Measurements from ENCODE around the gene LIG3. TPM values are rescaled to one million over a fixed set of nuclear protein-coding genes. Genes with fewer than 3 reads are reported as not detected.
A peak's percentile ranks its signal among the peaks of the same experiment; 100 is the strongest.
"Not testable (repeated sequence)": the region's sequence is repeated elsewhere in the genome, so short reads cannot be mapped to it uniquely, and the experiment has no call there.

LIG3 gene
- total RNA-seq, 5 donors from 2014 or later (not counting 1 experiment from before 2014, with no cell fraction given) = 42.7 to 52.7 (median 49.8) TPM

DNA sequence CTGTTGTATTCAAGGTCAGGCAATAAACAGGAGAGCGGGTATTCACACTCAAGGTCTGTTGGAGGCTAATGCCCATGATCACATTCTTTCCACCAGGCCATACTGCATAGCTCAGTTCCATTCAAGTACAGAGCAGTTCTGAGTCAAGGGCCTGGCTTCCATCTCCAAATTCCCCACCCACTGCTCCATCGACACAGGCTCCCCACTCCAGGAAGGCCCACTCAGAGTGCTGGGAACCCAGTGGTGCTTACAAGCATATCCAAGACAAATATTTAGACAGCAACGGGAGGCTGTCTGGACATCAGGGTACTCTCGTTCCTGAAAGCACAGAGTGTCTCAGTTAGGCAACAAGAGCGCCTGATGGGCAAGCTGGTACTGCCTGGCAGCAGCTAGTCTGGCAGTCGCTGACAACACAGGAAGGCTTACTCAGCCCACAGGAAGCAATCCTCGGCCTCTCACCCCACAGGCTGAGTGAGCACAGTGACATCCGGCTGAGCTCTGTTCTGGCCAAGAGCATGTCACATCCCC is 42.3 kb downstream of the LIG3 start:
- no peaks in the 10 kb centered on the region for H3K9me3 Mint-ChIP-seq
- peak overlapping the region; percentile 43 to 69 (median 56) for H3K4me3 Mint-ChIP-seq
- H3K36me3 Mint-ChIP-seq = peaks cover 44% of the 10 kb centered on the region
- DNase-seq (peak; percentile 41 to 81 (median 61)), ATAC-seq (replicated peaks in 1 of 4) (peak; percentile 98 to 100 (median 100))
- 1% methylated on average over 5 of the region's 8 CpGs for WGBS (ENCODE audit: insufficient coverage)
- peak overlapping the region; percentile 98 to 99 for H3K27ac Mint-ChIP-seq
- H3K27ac ChIP-seq (ENCODE audit: low read length) = peak overlapping the region; percentile 95
- no peak overlapping the region for H3K4me3 ChIP-seq (ENCODE audit: control insufficient read depth in 1 of 2, extremely low read depth in 1 of 2, low read length in 1 of 2)
- no peaks in the 10 kb centered on the region for H3K27me3 Mint-ChIP-seq
- no peaks in the 10 kb centered on the region for H3K9me3 ChIP-seq
- H3K36me3 ChIP-seq (ENCODE audit: control insufficient read depth in 2 of 2, extremely low read depth in 1 of 2, insufficient read depth in 1 of 2, low read length in 1 of 2) = peaks cover 6 to 49% of the 10 kb centered on the region in 2 donors
- H3K4me1 Mint-ChIP-seq = peaks cover 54 to 66% (median 58%) of the 10 kb centered on the region in 3 donors
- H3K4me1 ChIP-seq (ENCODE audit: control insufficient read depth in 1 of 2, extremely low read depth in 1 of 2, insufficient read depth in 2 of 2, low read length in 2 of 2) = peaks cover 24 to 34% of the 10 kb centered on the region in 2 experiments
- ChIA-PET CTCF (interaction anchor here (0.6 to 3.0 kb wide), 16 partner anchors 24 to 926 kb away, joined by 3 to 33 read pairs (median 4); partner anchors contain the start of genes RFFL (in 2 of the 2), LIG3 (in 1 of the 2) and RAD51D (in 1 of the 2)), POLR2A (interaction anchor here (0.5 to 1.2 kb wide), 7 partner anchors 28 to 637 kb away, joined by 3 to 6 read pairs (median 3); partner anchors contain the start of gene RFFL (in 1 of the 2))
- H3K27me3 ChIP-seq (replicated peaks in 1 of 2; ENCODE audit: control insufficient read depth in 2 of 2, extremely low read depth in 1 of 2, insufficient read depth in 2 of 2, low read length in 1 of 2) = no peaks in the 10 kb centered on the region

DNA sequence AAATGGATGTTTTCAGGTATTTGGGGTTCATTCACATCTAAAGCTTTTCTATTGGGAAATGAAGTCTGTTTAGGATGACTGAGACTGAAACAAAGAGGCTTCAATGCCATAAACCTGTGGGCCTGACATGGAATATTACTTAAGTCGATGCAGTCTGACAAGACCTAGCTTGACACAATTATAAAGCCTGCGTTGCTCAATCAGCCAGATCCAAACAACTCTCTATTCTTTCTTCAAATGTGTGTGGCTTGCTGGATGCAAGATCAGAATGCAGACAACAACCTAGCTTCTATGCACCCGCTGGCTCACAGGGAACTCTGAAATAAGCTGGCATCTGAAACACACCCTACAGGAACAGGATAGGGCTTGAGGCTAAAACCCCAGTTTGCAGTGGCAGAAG is 43.2 kb downstream of the LIG3 start:
- DNase-seq (no peak), ATAC-seq (replicated peaks in 1 of 4) (no peak)
- H3K27me3 Mint-ChIP-seq = no peaks in the 10 kb centered on the region
- H3K27ac ChIP-seq (ENCODE audit: low read length) = peak overlapping the region; percentile 95
- peak overlapping the region; percentile 98 to 99 for H3K27ac Mint-ChIP-seq
- peaks cover 47 to 66% (median 60%) of the 10 kb centered on the region in 3 donors for H3K4me1 Mint-ChIP-seq
- POLR2A ChIA-PET = interaction anchor here in 1 of 2 donors (0.5 to 1.2 kb wide), 3 partner anchors 27 to 41 kb away, joined by 4 to 6 read pairs (median 4); partner anchors contain the start of gene RFFL
- H3K9me3 Mint-ChIP-seq = no peaks in the 10 kb centered on the region
- no CpG with 5 or more reads among the region's 3 CpGs for WGBS (ENCODE audit: insufficient coverage)
- H3K4me3 Mint-ChIP-seq = peak overlapping the region in 1 of 3 donors; percentile 69
- H3K9me3 ChIP-seq = no peaks in the 10 kb centered on the region
- no peak overlapping the region for H3K4me3 ChIP-seq (ENCODE audit: control insufficient read depth in 1 of 2, extremely low read depth in 1 of 2, low read length in 1 of 2)
- H3K36me3 ChIP-seq (ENCODE audit: control insufficient read depth in 2 of 2, extremely low read depth in 1 of 2, insufficient read depth in 1 of 2, low read length in 1 of 2) = peaks cover 6 to 41% of the 10 kb centered on the region in 2 donors
- CTCF ChIA-PET = interaction anchor here (0.5 to 3.0 kb wide), 6 partner anchors 27 to 768 kb away, joined by 3 to 33 read pairs (median 6); partner anchors contain the start of gene RFFL (in 1 of the 2)
- peaks cover 24 to 34% of the 10 kb centered on the region in 2 experiments for H3K4me1 ChIP-seq (ENCODE audit: control insufficient read depth in 1 of 2, extremely low read depth in 1 of 2, insufficient read depth in 2 of 2, low read length in 2 of 2)
- H3K27me3 ChIP-seq (replicated peaks in 1 of 2; ENCODE audit: control insufficient read depth in 2 of 2, extremely low read depth in 1 of 2, insufficient read depth in 2 of 2, low read length in 1 of 2) = no peaks in the 10 kb centered on the region
- H3K36me3 Mint-ChIP-seq = peaks cover 35% of the 10 kb centered on the region

DNA sequence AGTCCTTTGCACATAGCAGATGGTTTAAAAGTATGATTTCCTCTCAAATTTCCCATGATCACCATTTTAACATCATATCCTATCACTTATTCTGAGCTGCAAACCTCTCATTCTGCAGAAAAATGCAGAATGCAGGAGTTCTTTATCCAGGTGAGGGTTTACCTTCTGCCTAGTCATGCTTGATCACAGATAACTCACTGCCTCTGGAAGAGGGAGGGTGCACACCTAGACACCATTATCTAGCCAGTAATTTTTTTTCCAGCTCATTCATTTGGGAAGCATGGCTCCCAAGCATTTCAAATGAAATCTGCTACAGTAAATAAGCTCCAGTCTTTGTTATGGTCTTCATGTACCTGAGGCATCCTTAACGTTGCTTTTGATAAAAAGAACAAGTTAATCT is 45.2 kb downstream of the LIG3 start:
- no peaks in the 10 kb centered on the region for H3K27me3 Mint-ChIP-seq
- POLR2A ChIA-PET = interaction anchor here in 1 of 2 donors (0.8 to 1.0 kb wide), 2 partner anchors 11 to 21 kb away, joined by 3 read pairs; no protein-coding TSS in a partner anchor
- CTCF ChIA-PET = interaction anchor here in 1 of 2 donors (0.8 kb wide), 1 partner anchor 34 kb away, joined by 3 read pairs; no protein-coding TSS in a partner anchor
- ATAC-seq (replicated peaks in 1 of 4) (no peak), DNase-seq (no peak)
- no peak overlapping the region for H3K4me3 ChIP-seq (ENCODE audit: control insufficient read depth in 1 of 2, extremely low read depth in 1 of 2, low read length in 1 of 2)
- H3K4me1 Mint-ChIP-seq = peaks cover 52 to 59% (median 55%) of the 10 kb centered on the region in 3 donors
- peaks cover 22% of the 10 kb centered on the region for H3K36me3 Mint-ChIP-seq
- H3K9me3 ChIP-seq = no peaks in the 10 kb centered on the region
- H3K9me3 Mint-ChIP-seq = no peaks in the 10 kb centered on the region
- peaks cover 24 to 34% of the 10 kb centered on the region in 2 experiments for H3K4me1 ChIP-seq (ENCODE audit: control insufficient read depth in 1 of 2, extremely low read depth in 1 of 2, insufficient read depth in 2 of 2, low read length in 2 of 2)
- WGBS (ENCODE audit: insufficient coverage) = no CpG with 5 or more reads among the region's 1 CpG
- H3K36me3 ChIP-seq (ENCODE audit: control insufficient read depth in 2 of 2, extremely low read depth in 1 of 2, insufficient read depth in 1 of 2, low read length in 1 of 2) = peaks cover 0 to 26% of the 10 kb centered on the region in 2 donors
- H3K4me3 Mint-ChIP-seq = no peak overlapping the region
- H3K27me3 ChIP-seq (replicated peaks in 1 of 2; ENCODE audit: control insufficient read depth in 2 of 2, extremely low read depth in 1 of 2, insufficient read depth in 2 of 2, low read length in 1 of 2) = no peaks in the 10 kb centered on the region
- H3K27ac ChIP-seq (ENCODE audit: low read length) = no peak overlapping the region
- H3K27ac Mint-ChIP-seq = peak overlapping the region; percentile 71 to 99

DNA sequence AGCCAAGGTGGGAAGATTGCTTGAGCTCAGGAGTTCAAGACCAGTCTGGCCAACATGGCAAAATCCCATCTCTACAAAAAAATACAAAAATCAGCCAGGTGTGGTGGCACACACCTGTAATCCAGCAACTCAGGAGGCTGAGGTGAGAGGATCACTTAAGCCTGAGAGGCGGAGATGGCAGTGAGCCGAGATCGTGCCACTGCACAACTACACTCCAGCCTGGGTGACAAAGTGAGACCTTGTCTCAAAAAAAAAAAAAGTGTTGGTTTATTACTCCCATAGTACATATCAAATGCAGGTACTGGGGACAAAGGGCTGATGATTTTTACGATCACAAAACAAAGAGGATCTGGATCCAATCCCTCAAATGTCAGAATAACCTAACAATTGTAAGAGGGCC is 47.8 kb downstream of the LIG3 start:
- Histone ChIP-seq H3K36me3 (ENCODE audit: control insufficient read depth in 2 of 2, extremely low read depth in 1 of 2, insufficient read depth in 1 of 2, low read length in 1 of 2) (peaks cover 0 to 16% of the 10 kb centered on the region in 2 donors), H3K4me1 (ENCODE audit: control insufficient read depth in 1 of 2, extremely low read depth in 1 of 2, insufficient read depth in 2 of 2, low read length in 2 of 2) (peaks cover 13 to 17% of the 10 kb centered on the region in 2 experiments)
- ATAC-seq (replicated peaks in 1 of 4); H3K9me3 ChIP-seq; H3K27me3 Mint-ChIP-seq; H3K9me3 Mint-ChIP-seq; H3K4me3 Mint-ChIP-seq; DNase-seq; H3K27me3 ChIP-seq (replicated peaks in 1 of 2; ENCODE audit: control insufficient read depth in 2 of 2, extremely low read depth in 1 of 2, insufficient read depth in 2 of 2, low read length in 1 of 2); H3K27ac ChIP-seq (ENCODE audit: low read length); H3K4me3 ChIP-seq (ENCODE audit: control insufficient read depth in 1 of 2, extremely low read depth in 1 of 2, low read length in 1 of 2); POLR2A ChIA-PET: not testable (repeated sequence)
- Mint-ChIP-seq H3K4me1 (peaks cover 41 to 49% (median 42%) of the 10 kb centered on the region in 3 donors), H3K27ac (peak overlapping the region; percentile 84 to 90), H3K36me3 (peaks cover 27% of the 10 kb centered on the region)
- CTCF ChIA-PET = interaction anchor here in 1 of 2 donors (0.7 to 1.2 kb wide), 2 partner anchors 18 to 50 kb away, joined by 3 to 4 read pairs; no protein-coding TSS in a partner anchor
- no CpG with 5 or more reads among the region's 4 CpGs for WGBS (ENCODE audit: insufficient coverage)

DNA sequence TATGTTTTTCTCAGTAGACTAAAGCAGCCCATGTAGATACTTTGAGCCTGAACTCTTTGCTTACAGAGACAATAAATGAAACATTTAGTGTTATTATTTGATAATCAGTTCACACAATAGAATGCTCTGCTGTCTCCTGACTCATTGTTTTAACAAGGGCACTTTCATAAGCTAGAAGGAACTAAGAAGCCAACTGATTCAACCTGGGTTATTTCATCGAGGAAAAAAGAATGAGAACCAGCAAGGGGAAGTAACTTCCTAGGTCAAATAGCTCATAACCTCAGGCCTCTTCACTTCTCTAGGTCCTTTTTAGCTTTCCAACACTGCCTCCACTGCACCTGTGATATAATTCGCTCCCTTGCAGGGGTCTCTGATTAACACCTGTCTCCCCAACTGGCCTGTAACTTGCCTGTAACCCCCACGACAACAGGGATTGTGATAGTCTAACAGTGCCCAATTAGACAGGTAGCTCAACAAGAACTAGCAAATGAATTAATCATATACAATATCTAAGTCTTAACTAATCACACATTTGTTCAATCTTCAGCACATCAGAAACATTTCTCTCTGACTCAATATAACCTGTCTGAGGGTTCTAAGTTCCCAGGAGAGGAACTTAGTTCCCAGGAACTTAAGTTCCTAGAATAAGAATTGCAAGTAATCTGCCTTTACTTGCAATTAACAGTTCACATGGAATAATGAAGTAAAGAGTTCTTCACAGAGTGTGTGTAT is 48.4 kb downstream of the LIG3 start:
- H3K27ac Mint-ChIP-seq = peak overlapping the region; percentile 84 to 90
- ATAC-seq (replicated peaks in 1 of 4) = no peak
- H3K36me3 ChIP-seq (ENCODE audit: control insufficient read depth in 2 of 2, extremely low read depth in 1 of 2, insufficient read depth in 1 of 2, low read length in 1 of 2) = peaks cover 0 to 16% of the 10 kb centered on the region in 2 donors
- H3K4me1 Mint-ChIP-seq = peaks cover 38 to 48% (median 41%) of the 10 kb centered on the region in 3 donors
- H3K27ac ChIP-seq (ENCODE audit: low read length) = no peak overlapping the region
- no peaks in the 10 kb centered on the region for H3K9me3 ChIP-seq
- DNase-seq = no peak
- no peaks in the 10 kb centered on the region for H3K27me3 Mint-ChIP-seq
- H3K9me3 Mint-ChIP-seq = no peaks in the 10 kb centered on the region
- 57% methylated on average over 3 of the region's 3 CpGs for WGBS (ENCODE audit: insufficient coverage)
- H3K36me3 Mint-ChIP-seq = peaks cover 32% of the 10 kb centered on the region
- peaks cover 7 to 15% of the 10 kb centered on the region in 2 experiments for H3K4me1 ChIP-seq (ENCODE audit: control insufficient read depth in 1 of 2, extremely low read depth in 1 of 2, insufficient read depth in 2 of 2, low read length in 2 of 2)
- CTCF ChIA-PET = interaction anchor here (0.5 to 1.2 kb wide), 3 partner anchors 14 to 22 kb away, joined by 3 to 8 read pairs (median 5); no protein-coding TSS in a partner anchor
- H3K4me3 ChIP-seq (ENCODE audit: control insufficient read depth in 1 of 2, extremely low read depth in 1 of 2, low read length in 1 of 2) = no peak overlapping the region
- no peak overlapping the region for H3K4me3 Mint-ChIP-seq
- H3K27me3 ChIP-seq (replicated peaks in 1 of 2; ENCODE audit: control insufficient read depth in 2 of 2, extremely low read depth in 1 of 2, insufficient read depth in 2 of 2, low read length in 1 of 2) = no peaks in the 10 kb centered on the region
- POLR2A ChIA-PET = no interaction called here

DNA sequence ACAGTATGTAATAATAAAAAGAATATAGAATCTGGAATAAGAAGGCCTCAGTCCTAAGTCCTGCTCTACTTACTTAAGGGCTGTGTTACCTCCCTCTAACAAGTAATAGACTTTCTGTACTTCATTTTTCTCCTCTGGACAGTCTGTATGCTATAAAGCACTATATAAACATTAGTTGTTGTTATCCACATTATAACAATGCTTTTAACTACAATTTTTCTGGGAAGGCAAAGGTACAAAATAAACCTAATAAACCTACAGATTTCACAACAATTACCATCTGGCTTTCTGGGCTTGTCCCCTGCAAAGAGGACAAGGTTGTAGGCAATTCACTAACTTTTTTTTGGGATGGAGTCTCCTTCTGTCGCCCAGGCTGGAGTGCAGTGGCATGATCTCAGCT is 50.5 kb downstream of the LIG3 start:
- Histone ChIP-seq H3K4me3 (ENCODE audit: control insufficient read depth in 1 of 2, extremely low read depth in 1 of 2, low read length in 1 of 2) (no peak overlapping the region), H3K9me3 (no peaks in the 10 kb centered on the region), H3K27ac (ENCODE audit: low read length) (no peak overlapping the region), H3K27me3 (replicated peaks in 1 of 2; ENCODE audit: control insufficient read depth in 2 of 2, extremely low read depth in 1 of 2, insufficient read depth in 2 of 2, low read length in 1 of 2) (no peaks in the 10 kb centered on the region), H3K36me3 (ENCODE audit: control insufficient read depth in 2 of 2, extremely low read depth in 1 of 2, insufficient read depth in 1 of 2, low read length in 1 of 2) (peaks cover 0 to 12% of the 10 kb centered on the region in 2 donors), H3K4me1 (ENCODE audit: control insufficient read depth in 1 of 2, extremely low read depth in 1 of 2, insufficient read depth in 2 of 2, low read length in 2 of 2) (peaks cover 2 to 8% of the 10 kb centered on the region in 2 experiments)
- CTCF ChIA-PET = no interaction called here
- H3K36me3 Mint-ChIP-seq = peaks cover 24% of the 10 kb centered on the region
- WGBS (ENCODE audit: insufficient coverage) = no CpG with 5 or more reads among the region's 1 CpG
- H3K27ac Mint-ChIP-seq = peak overlapping the region in 1 of 2 donors; percentile 52
- no peaks in the 10 kb centered on the region for H3K27me3 Mint-ChIP-seq
- H3K4me3 Mint-ChIP-seq = no peak overlapping the region
- DNase-seq (no peak), ATAC-seq (replicated peaks in 1 of 4) (no peak)
- POLR2A ChIA-PET = no interaction called here
- peaks cover 26 to 40% (median 30%) of the 10 kb centered on the region in 3 donors for H3K4me1 Mint-ChIP-seq
- no peaks in the 10 kb centered on the region for H3K9me3 Mint-ChIP-seq
